ENCODE results near the gene SUPT5H.
"Not testable (repeated sequence)": the region's sequence is repeated elsewhere in the genome, so short reads cannot be mapped to it uniquely, and the experiment has no call there.

DNA sequence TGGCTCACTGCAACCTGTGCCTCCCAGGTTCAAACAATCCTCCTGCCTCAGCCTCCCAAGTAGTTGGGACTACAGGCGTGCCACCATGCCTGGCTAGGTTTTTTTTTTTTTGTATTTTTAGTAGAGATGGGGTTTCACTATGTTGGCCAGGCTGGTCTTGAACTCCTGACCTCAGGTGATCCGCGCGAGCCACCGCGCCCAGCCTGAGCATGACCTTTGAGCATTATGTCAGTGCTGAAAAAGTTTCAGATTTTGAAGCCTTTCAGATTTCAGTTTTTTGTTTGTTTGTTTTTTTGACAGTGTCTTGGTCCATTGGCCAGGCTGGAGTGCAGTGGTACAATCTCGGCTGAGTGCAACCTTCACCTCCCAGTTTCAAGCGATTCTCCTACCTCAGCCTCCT, 5.9 kb downstream of the SUPT5H start:
- TF ChIP-seq CREB1 (IDR thresholded peaks at IDR 0.05); RAD21 (IDR thresholded peaks at IDR 0.05 in 1 of 2, conservative IDR thresholded peaks at IDR 0.05 in 1 of 2; ENCODE audit: low read depth in 2 of 2, low read length in 2 of 2); POLR2A (IDR thresholded peaks at IDR 0.05; ENCODE audit: control extremely low read depth in 1 of 2, low read depth in 2 of 2, low read length in 2 of 2); KDM1A (IDR thresholded peaks at IDR 0.05; ENCODE audit: borderline replicate concordance, low read length); CBX8 (IDR thresholded peaks at IDR 0.05; ENCODE audit: borderline replicate concordance, low read depth, low read length); GABPA (IDR thresholded peaks at IDR 0.05; ENCODE audit: borderline replicate concordance, insufficient read depth, low read length); KDM5A (IDR thresholded peaks at IDR 0.05; ENCODE audit: low read length): not testable (repeated sequence)
- TF ChIP-seq, protein P1, sequence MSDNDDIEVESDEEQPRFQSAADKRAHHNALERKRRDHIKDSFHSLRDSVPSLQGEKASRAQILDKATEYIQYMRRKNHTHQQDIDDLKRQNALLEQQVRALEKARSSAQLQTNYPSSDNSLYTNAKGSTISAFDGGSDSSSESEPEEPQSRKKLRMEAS (IDR thresholded peaks at IDR 0.05): not testable (repeated sequence)
- TF ChIP-seq, protein P2, sequence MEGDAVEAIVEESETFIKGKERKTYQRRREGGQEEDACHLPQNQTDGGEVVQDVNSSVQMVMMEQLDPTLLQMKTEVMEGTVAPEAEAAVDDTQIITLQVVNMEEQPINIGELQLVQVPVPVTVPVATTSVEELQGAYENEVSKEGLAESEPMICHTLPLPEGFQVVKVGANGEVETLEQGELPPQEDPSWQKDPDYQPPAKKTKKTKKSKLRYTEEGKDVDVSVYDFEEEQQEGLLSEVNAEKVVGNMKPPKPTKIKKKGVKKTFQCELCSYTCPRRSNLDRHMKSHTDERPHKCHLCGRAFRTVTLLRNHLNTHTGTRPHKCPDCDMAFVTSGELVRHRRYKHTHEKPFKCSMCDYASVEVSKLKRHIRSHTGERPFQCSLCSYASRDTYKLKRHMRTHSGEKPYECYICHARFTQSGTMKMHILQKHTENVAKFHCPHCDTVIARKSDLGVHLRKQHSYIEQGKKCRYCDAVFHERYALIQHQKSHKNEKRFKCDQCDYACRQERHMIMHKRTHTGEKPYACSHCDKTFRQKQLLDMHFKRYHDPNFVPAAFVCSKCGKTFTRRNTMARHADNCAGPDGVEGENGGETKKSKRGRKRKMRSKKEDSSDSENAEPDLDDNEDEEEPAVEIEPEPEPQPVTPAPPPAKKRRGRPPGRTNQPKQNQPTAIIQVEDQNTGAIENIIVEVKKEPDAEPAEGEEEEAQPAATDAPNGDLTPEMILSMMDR (IDR thresholded peaks at IDR 0.05; ENCODE audit: control extremely low read depth in 1 of 3, insufficient read depth in 1 of 3, low read depth in 1 of 3, low read length in 3 of 3): not testable (repeated sequence)

Measured in H1 (cell line).